ENCODE data around the gene ARHGAP22. TPM values are rescaled to one million over a fixed set of nuclear protein-coding genes. Genes with fewer than 3 reads are reported as not detected.
A peak's percentile ranks its signal among the peaks of the same experiment; 100 is the strongest.

The ARHGAP22 gene
- total RNA-seq, 1 donor from 2014 or later = 6.2 TPM

GRCh38 chr10:48465860-48466521 is 138.9 kb downstream of the ARHGAP22 start:
- Mint-ChIP-seq H3K4me3 (ENCODE audit: unreplicated experiment) (no peak overlapping the region), H3K9me3 (ENCODE audit: unreplicated experiment) (peaks cover 2% of the 10 kb centered on the region), H3K36me3 (ENCODE audit: low read depth, unreplicated experiment) (no peaks in the 10 kb centered on the region), H3K27ac (ENCODE audit: unreplicated experiment) (no peak overlapping the region), H3K4me1 (ENCODE audit: low read depth, unreplicated experiment) (peaks cover 4% of the 10 kb centered on the region), H3K27me3 (ENCODE audit: low read depth, unreplicated experiment) (peaks cover 43% of the 10 kb centered on the region)
- no peak for FAIRE-seq
- peak overlapping the region; percentile 33 for H3K4me3 ChIP-seq (ENCODE audit: insufficient read depth, low read depth, low read length)
- H3K9ac ChIP-seq (ENCODE audit: low read length) = no peak overlapping the region
- H3K9me3 ChIP-seq (ENCODE audit: insufficient read depth, low read depth, low read length) = no peaks in the 10 kb centered on the region
- TF ChIP-seq CTCF (IDR thresholded peaks at IDR 0.05; ENCODE audit: insufficient read depth, low read depth, low read length) (no peak), EZH2 (IDR thresholded peaks at IDR 0.05; ENCODE audit: insufficient read depth, low read length) (no peak)
- H4K20me1 ChIP-seq (ENCODE audit: insufficient read depth, low read length) = peaks cover 81% of the 10 kb centered on the region
- no peak overlapping the region for H2AFZ ChIP-seq (ENCODE audit: low read depth, low read length)
- peaks cover 7% of the 10 kb centered on the region for H3K4me1 ChIP-seq (ENCODE audit: insufficient read depth, low read length)
- peaks cover 38% of the 10 kb centered on the region for H3K79me2 ChIP-seq (ENCODE audit: insufficient read depth, low read length)
- peaks cover 4% of the 10 kb centered on the region for H3K36me3 ChIP-seq (ENCODE audit: insufficient read depth, low read length)
- no peak overlapping the region for H3K27ac ChIP-seq (ENCODE audit: low read depth, low read length)
- no peak for DNase-seq (ENCODE audit: low read depth)
- H3K27me3 ChIP-seq (ENCODE audit: insufficient read depth, low read length) = no peaks in the 10 kb centered on the region
- peak overlapping the region; percentile 75 for H3K4me2 ChIP-seq (ENCODE audit: low read length)

- H3K27me3 Mint-ChIP-seq (ENCODE audit: low read depth, unreplicated experiment) = peaks cover 48% of the 10 kb centered on the region
- no peak for FAIRE-seq
Observed at GRCh38 chr10:48464871-48465736, 139.8 kb downstream of the ARHGAP22 start.

More at GRCh38 chr10:48464871-48465736, 139.8 kb downstream of the ARHGAP22 start:
- H3K9ac ChIP-seq (ENCODE audit: low read length) = no peak overlapping the region
- H3K36me3 ChIP-seq (ENCODE audit: insufficient read depth, low read length) = peaks cover 4% of the 10 kb centered on the region
- no peak for DNase-seq (ENCODE audit: low read depth)
- peaks cover 38% of the 10 kb centered on the region for H3K79me2 ChIP-seq (ENCODE audit: insufficient read depth, low read length)
- H3K27me3 ChIP-seq (ENCODE audit: insufficient read depth, low read length) = no peaks in the 10 kb centered on the region
- Mint-ChIP-seq H3K4me3 (ENCODE audit: unreplicated experiment) (no peak overlapping the region), H3K9me3 (ENCODE audit: unreplicated experiment) (peaks cover 2% of the 10 kb centered on the region), H3K27ac (ENCODE audit: unreplicated experiment) (no peak overlapping the region), H3K36me3 (ENCODE audit: low read depth, unreplicated experiment) (no peaks in the 10 kb centered on the region), H3K4me1 (ENCODE audit: low read depth, unreplicated experiment) (peaks cover 4% of the 10 kb centered on the region)
- no peak overlapping the region for H3K27ac ChIP-seq (ENCODE audit: low read depth, low read length)
- peaks cover 3% of the 10 kb centered on the region for H3K4me1 ChIP-seq (ENCODE audit: insufficient read depth, low read length)
- no peak overlapping the region for H3K4me3 ChIP-seq (ENCODE audit: insufficient read depth, low read depth, low read length)
- no peak for TF ChIP-seq CTCF (IDR thresholded peaks at IDR 0.05; ENCODE audit: insufficient read depth, low read depth, low read length)
- H4K20me1 ChIP-seq (ENCODE audit: insufficient read depth, low read length) = peaks cover 79% of the 10 kb centered on the region
- H2AFZ ChIP-seq (ENCODE audit: low read depth, low read length) = no peak overlapping the region
- no peaks in the 10 kb centered on the region for H3K9me3 ChIP-seq (ENCODE audit: insufficient read depth, low read depth, low read length)
- no peak overlapping the region for H3K4me2 ChIP-seq (ENCODE audit: low read length)

All from astrocyte (in vitro differentiated cells and primary cell).